ENCODE measurements around the gene EXOC4. TPM values are rescaled to one million over a fixed set of nuclear protein-coding genes. Genes with fewer than 3 reads are reported as not detected.

EXOC4 gene
- total RNA-seq, 1 experiment from 2014 or later, result 111 TPM

GRCh38 chr7:134018306-134018705 is 765.4 kb downstream of the EXOC4 start:
- DNase-seq, result no peak
- H3K9ac ChIP-seq (ENCODE audit: low read length), result no peak overlapping the region
- H3K4me1 ChIP-seq (ENCODE audit: low read length), result no peaks in the 10 kb centered on the region
- H2AFZ ChIP-seq (ENCODE audit: low read length), result no peak overlapping the region
- no peaks in the 10 kb centered on the region for H3K27me3 ChIP-seq (ENCODE audit: low read length)
- H3K36me3 ChIP-seq (ENCODE audit: insufficient read depth, low read length), result no peaks in the 10 kb centered on the region
- H3K9me2 ChIP-seq (replicated peaks; ENCODE audit: insufficient read depth, low read length), result no peaks in the 10 kb centered on the region
- H4K20me1 ChIP-seq (ENCODE audit: insufficient read depth, low read depth, low read length), result no peaks in the 10 kb centered on the region
- no peak overlapping the region for H3K4me3 ChIP-seq (ENCODE audit: low read length)
- no peaks in the 10 kb centered on the region for H3K79me2 ChIP-seq (ENCODE audit: low read length)
- no peak overlapping the region for H3K4me2 ChIP-seq (ENCODE audit: low read depth, low read length, poor library complexity, severe bottlenecking)
- no peaks in the 10 kb centered on the region for H3K9me3 ChIP-seq (ENCODE audit: low read length)
- H3K27ac ChIP-seq (ENCODE audit: low read length), result no peak overlapping the region

GRCh38 chr7:134019251-134019650 is 766.4 kb downstream of the EXOC4 start:
- no peaks in the 10 kb centered on the region for H3K27me3 ChIP-seq (ENCODE audit: low read length)
- H3K4me1 ChIP-seq (ENCODE audit: low read length), result no peaks in the 10 kb centered on the region
- DNase-seq, result no peak
- no peaks in the 10 kb centered on the region for H3K9me2 ChIP-seq (replicated peaks; ENCODE audit: insufficient read depth, low read length)
- H3K27ac ChIP-seq (ENCODE audit: low read length), result no peak overlapping the region
- no peak overlapping the region for H3K4me3 ChIP-seq (ENCODE audit: low read length)
- no peaks in the 10 kb centered on the region for H4K20me1 ChIP-seq (ENCODE audit: insufficient read depth, low read depth, low read length)
- H3K36me3 ChIP-seq (ENCODE audit: insufficient read depth, low read length), result no peaks in the 10 kb centered on the region
- H3K9ac ChIP-seq (ENCODE audit: low read length), result no peak overlapping the region
- H3K4me2 ChIP-seq (ENCODE audit: low read depth, low read length, poor library complexity, severe bottlenecking), result no peak overlapping the region
- no peaks in the 10 kb centered on the region for H3K9me3 ChIP-seq (ENCODE audit: low read length)
- H3K79me2 ChIP-seq (ENCODE audit: low read length), result no peaks in the 10 kb centered on the region
- H2AFZ ChIP-seq (ENCODE audit: low read length), result no peak overlapping the region

- Histone ChIP-seq H3K9ac (ENCODE audit: low read length) (no peak overlapping the region), H2AFZ (ENCODE audit: low read length) (no peak overlapping the region), H4K20me1 (ENCODE audit: insufficient read depth, low read depth, low read length) (no peaks in the 10 kb centered on the region)
These were observed 769.0 kb downstream of the EXOC4 start for GRCh38 chr7:134021836-134022235.

GRCh38 chr7:134022286-134022911 is 769.5 kb downstream of the EXOC4 start:
- no peak for DNase-seq
- H3K79me2 ChIP-seq (ENCODE audit: low read length), result no peaks in the 10 kb centered on the region
- H4K20me1 ChIP-seq (ENCODE audit: insufficient read depth, low read depth, low read length), result no peaks in the 10 kb centered on the region
- no peaks in the 10 kb centered on the region for H3K9me2 ChIP-seq (replicated peaks; ENCODE audit: insufficient read depth, low read length)
- no peaks in the 10 kb centered on the region for H3K9me3 ChIP-seq (ENCODE audit: low read length)
- H2AFZ ChIP-seq (ENCODE audit: low read length), result no peak overlapping the region
- H3K9ac ChIP-seq (ENCODE audit: low read length), result no peak overlapping the region
- no peaks in the 10 kb centered on the region for H3K36me3 ChIP-seq (ENCODE audit: insufficient read depth, low read length)
- no peaks in the 10 kb centered on the region for H3K27me3 ChIP-seq (ENCODE audit: low read length)
- no peaks in the 10 kb centered on the region for H3K4me1 ChIP-seq (ENCODE audit: low read length)
- H3K4me3 ChIP-seq (ENCODE audit: low read length), result no peak overlapping the region
- H3K27ac ChIP-seq (ENCODE audit: low read length), result no peak overlapping the region
- H3K4me2 ChIP-seq (ENCODE audit: low read depth, low read length, poor library complexity, severe bottlenecking), result no peak overlapping the region

More at GRCh38 chr7:134021836-134022235, 769.0 kb downstream of the EXOC4 start:
- no peaks in the 10 kb centered on the region for H3K36me3 ChIP-seq (ENCODE audit: insufficient read depth, low read length)
- no peak overlapping the region for H3K4me2 ChIP-seq (ENCODE audit: low read depth, low read length, poor library complexity, severe bottlenecking)
- H3K4me3 ChIP-seq (ENCODE audit: low read length), result no peak overlapping the region
- H3K27ac ChIP-seq (ENCODE audit: low read length), result no peak overlapping the region
- no peaks in the 10 kb centered on the region for H3K9me2 ChIP-seq (replicated peaks; ENCODE audit: insufficient read depth, low read length)
- no peaks in the 10 kb centered on the region for H3K79me2 ChIP-seq (ENCODE audit: low read length)
- H3K9me3 ChIP-seq (ENCODE audit: low read length), result no peaks in the 10 kb centered on the region
- H3K4me1 ChIP-seq (ENCODE audit: low read length), result no peaks in the 10 kb centered on the region
- DNase-seq, result no peak
- no peaks in the 10 kb centered on the region for H3K27me3 ChIP-seq (ENCODE audit: low read length)

- Histone ChIP-seq H3K4me1 (ENCODE audit: low read length) (no peaks in the 10 kb centered on the region), H2AFZ (ENCODE audit: low read length) (no peak overlapping the region), H3K9me3 (ENCODE audit: low read length) (no peaks in the 10 kb centered on the region), H3K27ac (ENCODE audit: low read length) (no peak overlapping the region), H3K4me3 (ENCODE audit: low read length) (no peak overlapping the region), H4K20me1 (ENCODE audit: insufficient read depth, low read depth, low read length) (no peaks in the 10 kb centered on the region; the same call in 1 of the 2 replicates), H3K27me3 (ENCODE audit: low read length) (no peaks in the 10 kb centered on the region), H3K9ac (ENCODE audit: low read length) (no peak overlapping the region), H3K79me2 (ENCODE audit: low read length) (no peaks in the 10 kb centered on the region), H3K9me2 (replicated peaks; ENCODE audit: insufficient read depth, low read length) (no peaks in the 10 kb centered on the region), H3K36me3 (ENCODE audit: insufficient read depth, low read length) (no peaks in the 10 kb centered on the region), H3K4me2 (ENCODE audit: low read depth, low read length, poor library complexity, severe bottlenecking) (no peak overlapping the region)
- DNase-seq, result no peak
These were observed 771.9 kb downstream of the EXOC4 start for GRCh38 chr7:134024739-134025138.

GRCh38 chr7:134028853-134029252 is 776.0 kb downstream of the EXOC4 start:
- no peaks in the 10 kb centered on the region; the same call in 1 of the 2 replicates for H4K20me1 ChIP-seq (ENCODE audit: insufficient read depth, low read depth, low read length)
- H3K27ac ChIP-seq (ENCODE audit: low read length), result no peak overlapping the region
- no peak overlapping the region for H3K4me2 ChIP-seq (ENCODE audit: low read depth, low read length, poor library complexity, severe bottlenecking)
- H2AFZ ChIP-seq (ENCODE audit: low read length), result no peak overlapping the region
- no peak for DNase-seq
- no peaks in the 10 kb centered on the region for H3K27me3 ChIP-seq (ENCODE audit: low read length)
- no peak overlapping the region for H3K4me3 ChIP-seq (ENCODE audit: low read length)
- no peaks in the 10 kb centered on the region for H3K36me3 ChIP-seq (ENCODE audit: insufficient read depth, low read length)
- H3K4me1 ChIP-seq (ENCODE audit: low read length), result no peaks in the 10 kb centered on the region
- no peak overlapping the region for H3K9ac ChIP-seq (ENCODE audit: low read length)
- no peaks in the 10 kb centered on the region for H3K9me2 ChIP-seq (replicated peaks; ENCODE audit: insufficient read depth, low read length)
- no peaks in the 10 kb centered on the region for H3K9me3 ChIP-seq (ENCODE audit: low read length)
- no peaks in the 10 kb centered on the region for H3K79me2 ChIP-seq (ENCODE audit: low read length)

- no peaks in the 10 kb centered on the region for H3K79me2 ChIP-seq (ENCODE audit: low read length)
- H3K4me1 ChIP-seq (ENCODE audit: low read length), result no peaks in the 10 kb centered on the region
- H3K27ac ChIP-seq (ENCODE audit: low read length), result no peak overlapping the region
- H3K9ac ChIP-seq (ENCODE audit: low read length), result no peak overlapping the region
- no peaks in the 10 kb centered on the region for H3K9me2 ChIP-seq (replicated peaks; ENCODE audit: insufficient read depth, low read length)
- H3K27me3 ChIP-seq (ENCODE audit: low read length), result no peaks in the 10 kb centered on the region
- H3K4me3 ChIP-seq (ENCODE audit: low read length), result no peak overlapping the region
- no peak overlapping the region for H2AFZ ChIP-seq (ENCODE audit: low read length)
- H3K36me3 ChIP-seq (ENCODE audit: insufficient read depth, low read length), result no peaks in the 10 kb centered on the region
- no peaks in the 10 kb centered on the region for H3K9me3 ChIP-seq (ENCODE audit: low read length)
- no peaks in the 10 kb centered on the region; the same call in 1 of the 2 replicates for H4K20me1 ChIP-seq (ENCODE audit: insufficient read depth, low read depth, low read length)
- no peak for DNase-seq
- no peak overlapping the region for H3K4me2 ChIP-seq (ENCODE audit: low read depth, low read length, poor library complexity, severe bottlenecking)
These were observed 776.9 kb downstream of the EXOC4 start for GRCh38 chr7:134029743-134030142.

GRCh38 chr7:134030460-134030865 is 777.6 kb downstream of the EXOC4 start:
- H3K4me3 ChIP-seq (ENCODE audit: low read length), result no peak overlapping the region
- no peaks in the 10 kb centered on the region for H3K9me3 ChIP-seq (ENCODE audit: low read length)
- no peaks in the 10 kb centered on the region for H3K27me3 ChIP-seq (ENCODE audit: low read length)
- no peak overlapping the region for H3K27ac ChIP-seq (ENCODE audit: low read length)
- H3K4me2 ChIP-seq (ENCODE audit: low read depth, low read length, poor library complexity, severe bottlenecking), result no peak overlapping the region
- no peak overlapping the region for H2AFZ ChIP-seq (ENCODE audit: low read length)
- no peak for DNase-seq
- no peak overlapping the region for H3K9ac ChIP-seq (ENCODE audit: low read length)
- H3K9me2 ChIP-seq (replicated peaks; ENCODE audit: insufficient read depth, low read length), result no peaks in the 10 kb centered on the region
- H3K79me2 ChIP-seq (ENCODE audit: low read length), result no peaks in the 10 kb centered on the region
- H3K36me3 ChIP-seq (ENCODE audit: insufficient read depth, low read length), result no peaks in the 10 kb centered on the region
- no peaks in the 10 kb centered on the region; the same call in 1 of the 2 replicates for H4K20me1 ChIP-seq (ENCODE audit: insufficient read depth, low read depth, low read length)
- no peaks in the 10 kb centered on the region for H3K4me1 ChIP-seq (ENCODE audit: low read length)

All from Karpas-422 (cell line).